Prostate gland (tissue), 2 donors: Measurements from ENCODE around the gene PNMA8A.

ENCODE experiments used
- POLR2A ChIP-seq: fragments of 450-650 bp; IDR thresholded peaks from one replicate; pipeline ENCODE4 v1.6.1; 2016; ENCODE audit warnings: antibody characterized with exemption, mild to moderate bottlenecking
- POLR2AphosphoS5 ChIP-seq: sonication (generic); formaldehyde crosslinking; IDR thresholded peaks from one replicate; pipeline ENCODE4 v1.6.1; 2017; ENCODE audit warnings: antibody characterized with exemption
- TF ChIP-seq, protein P1 (sequence below), 4 experiments: fragments of 200-600 bp in 2 of 4; fragments of 450-650 bp in 2 of 4; sonication (generic) in 2 of 4; IDR thresholded peaks; 1 replicate in 3 of 4; 2 replicates in 1 of 4; pipeline ENCODE4 v1.5.1; 2016 to 2019; ENCODE audit warnings: antibody characterized with exemption in 4 of 4, mild to moderate bottlenecking in 2 of 4, moderate library complexity in 2 of 4

GRCh38 chr19:46420056-46420455 lies 51.3 kb downstream of the PNMA8A start:
- TF ChIP-seq, protein P1, sequence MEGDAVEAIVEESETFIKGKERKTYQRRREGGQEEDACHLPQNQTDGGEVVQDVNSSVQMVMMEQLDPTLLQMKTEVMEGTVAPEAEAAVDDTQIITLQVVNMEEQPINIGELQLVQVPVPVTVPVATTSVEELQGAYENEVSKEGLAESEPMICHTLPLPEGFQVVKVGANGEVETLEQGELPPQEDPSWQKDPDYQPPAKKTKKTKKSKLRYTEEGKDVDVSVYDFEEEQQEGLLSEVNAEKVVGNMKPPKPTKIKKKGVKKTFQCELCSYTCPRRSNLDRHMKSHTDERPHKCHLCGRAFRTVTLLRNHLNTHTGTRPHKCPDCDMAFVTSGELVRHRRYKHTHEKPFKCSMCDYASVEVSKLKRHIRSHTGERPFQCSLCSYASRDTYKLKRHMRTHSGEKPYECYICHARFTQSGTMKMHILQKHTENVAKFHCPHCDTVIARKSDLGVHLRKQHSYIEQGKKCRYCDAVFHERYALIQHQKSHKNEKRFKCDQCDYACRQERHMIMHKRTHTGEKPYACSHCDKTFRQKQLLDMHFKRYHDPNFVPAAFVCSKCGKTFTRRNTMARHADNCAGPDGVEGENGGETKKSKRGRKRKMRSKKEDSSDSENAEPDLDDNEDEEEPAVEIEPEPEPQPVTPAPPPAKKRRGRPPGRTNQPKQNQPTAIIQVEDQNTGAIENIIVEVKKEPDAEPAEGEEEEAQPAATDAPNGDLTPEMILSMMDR (IDR thresholded peaks at IDR 0.05) = no peak
- TF ChIP-seq POLR2AphosphoS5 = no peak
- TF ChIP-seq POLR2A = no peak
